ENCODE data around the gene MRPL55. TPM values are rescaled to one million over a fixed set of nuclear protein-coding genes. Genes with fewer than 3 reads are reported as not detected.

Gene MRPL55
- total RNA-seq, 1 experiment from 2014 or later = 85.4 TPM

- CTCF ChIA-PET = interaction anchor here (0.8 to 1.9 kb wide), 3 partner anchors 21 to 105 kb away, joined by 3 to 7 read pairs (median 5); no protein-coding TSS in a partner anchor
- no peaks in the 10 kb centered on the region for H3K27me3 Mint-ChIP-seq (ENCODE audit: insufficient read depth, unreplicated experiment)
- no peak for TF ChIP-seq CTCF (IDR thresholded peaks at IDR 0.05; ENCODE audit: unreplicated experiment)
- no peak overlapping the region for H3K4me3 Mint-ChIP-seq (ENCODE audit: unreplicated experiment)
- POLR2A ChIA-PET = interaction anchor here (0.6 to 10.8 kb wide), 8 partner anchors 11 to 371 kb away, joined by 3 to 128 read pairs (median 3); partner anchors contain the start of genes ARF1 and IBA57
- H3K9me3 Mint-ChIP-seq (ENCODE audit: unreplicated experiment) = no peaks in the 10 kb centered on the region
- DNase-seq (ENCODE audit: unreplicated experiment) = no peak
- no peak overlapping the region for H3K27ac Mint-ChIP-seq (ENCODE audit: low read depth, unreplicated experiment)
- peaks cover 44% of the 10 kb centered on the region for H3K36me3 Mint-ChIP-seq (ENCODE audit: insufficient read depth, unreplicated experiment)
- intact Hi-C loops (cut with micrococcal nuclease) = loop anchor here (10.0 kb wide), 1 partner anchor 621 kb away; no protein-coding TSS in a partner anchor
- peaks cover 24% of the 10 kb centered on the region for H3K4me1 Mint-ChIP-seq (ENCODE audit: insufficient read depth, unreplicated experiment)
- no TSS peak for BruUV-seq (replicated peaks)
Measured at GRCh38 chr1:228105270-228105995, 3.7 kb downstream of the MRPL55 start.

GRCh38 chr1:228104526-228105269 is 4.4 kb downstream of the MRPL55 start:
- Mint-ChIP-seq H3K4me1 (ENCODE audit: insufficient read depth, unreplicated experiment) (peaks cover 18% of the 10 kb centered on the region), H3K4me3 (ENCODE audit: unreplicated experiment) (peak overlapping the region; percentile 87), H3K27me3 (ENCODE audit: insufficient read depth, unreplicated experiment) (no peaks in the 10 kb centered on the region), H3K27ac (ENCODE audit: low read depth, unreplicated experiment) (peak overlapping the region; percentile 50), H3K9me3 (ENCODE audit: unreplicated experiment) (no peaks in the 10 kb centered on the region), H3K36me3 (ENCODE audit: insufficient read depth, unreplicated experiment) (peaks cover 52% of the 10 kb centered on the region)
- intact Hi-C loops (cut with micrococcal nuclease) = loop anchor here (10.0 kb wide), 1 partner anchor 620 kb away; no protein-coding TSS in a partner anchor
- no peak for DNase-seq (ENCODE audit: unreplicated experiment)
- CTCF ChIA-PET = interaction anchor here (0.6 to 1.2 kb wide), 3 partner anchors 14 to 105 kb away, joined by 3 to 5 read pairs (median 3); no protein-coding TSS in a partner anchor
- POLR2A ChIA-PET = interaction anchor here (0.6 to 10.8 kb wide), 4 partner anchors 12 to 371 kb away, joined by 3 to 128 read pairs (median 8); partner anchors contain the start of gene ARF1
- no TSS peak for BruUV-seq (replicated peaks)
- TF ChIP-seq CTCF (IDR thresholded peaks at IDR 0.05; ENCODE audit: unreplicated experiment) = no peak

GRCh38 chr1:228102791-228103620 is 6.1 kb downstream of the MRPL55 start, which contains the start of gene C1orf35:
Gene C1orf35 (minus strand): TSS chr1:228103325. CDS start chr1:228103227, 98 bp downstream.
- no peak for TF ChIP-seq CTCF (IDR thresholded peaks at IDR 0.05; ENCODE audit: unreplicated experiment)
- Mint-ChIP-seq H3K4me1 (ENCODE audit: insufficient read depth, unreplicated experiment) (peaks cover 23% of the 10 kb centered on the region), H3K9me3 (ENCODE audit: unreplicated experiment) (no peaks in the 10 kb centered on the region), H3K27me3 (ENCODE audit: insufficient read depth, unreplicated experiment) (no peaks in the 10 kb centered on the region), H3K4me3 (ENCODE audit: unreplicated experiment) (peak within 1 kb of the TSS; percentile 87), H3K27ac (ENCODE audit: low read depth, unreplicated experiment) (peak within 1 kb of the TSS; percentile 80), H3K36me3 (ENCODE audit: insufficient read depth, unreplicated experiment) (peaks cover 69% of the 10 kb centered on the region)
- ChIA-PET CTCF (interaction anchor here (0.7 to 0.9 kb wide), 3 partner anchors 19 to 49 kb away, joined by 3 to 5 read pairs (median 4); no protein-coding TSS in a partner anchor), POLR2A (interaction anchor here (0.6 to 10.8 kb wide), 9 partner anchors 11 to 354 kb away, joined by 3 to 128 read pairs (median 4); partner anchors contain the start of genes ARF1 and IBA57)
- intact Hi-C loops (cut with micrococcal nuclease) = loop anchor here (1.0 to 10.0 kb wide), 3 partner anchors 18 to 618 kb away; no protein-coding TSS in a partner anchor
- TSS peak; percentile 33 for BruUV-seq (replicated peaks)
- DNase-seq (ENCODE audit: unreplicated experiment) = peak; percentile 98

Data from MCF 10A (cell line).